Naive B cell (primary cell): ENCODE data around the gene ARL17B. TPM values are rescaled to one million over a fixed set of nuclear protein-coding genes. Genes with fewer than 3 reads are reported as not detected.
"Not testable (repeated sequence)": the region's sequence is repeated elsewhere in the genome, so short reads cannot be mapped to it uniquely, and the experiment has no call there.

ENCODE experiments used
- ATAC-seq, 2 donors: fragments of 150-1000 bp; cut with Tn5 transposase; 2 replicates each; pipeline ENCODE4 v1.10.0; 2021; ENCODE audit warnings: low read depth in 2 of 2, mild to moderate bottlenecking in 2 of 2, moderate library complexity in 2 of 2
- DNase-seq: peaks from one replicate; pipeline ENCODE4 v3.0.0; 2022
- H3K27ac Mint-ChIP-seq, 6 donors: one replicate each; pipeline ENCODE4 v1.8.0; 2020 to 2022; ENCODE audit warnings: mild to moderate bottlenecking in 6 of 6, mixed read lengths in 6 of 6, moderate library complexity in 5 of 6, inconsistent platforms in 2 of 6
- H3K27me3 Mint-ChIP-seq, 3 donors: one replicate each; pipeline ENCODE4 v1.8.0; 2021 to 2022; ENCODE audit warnings: mixed read lengths in 3 of 3, mild to moderate bottlenecking in 1 of 3
- H3K36me3 Mint-ChIP-seq, 2 donors: one replicate each; pipeline ENCODE4 v1.8.0; 2020 to 2022; ENCODE audit warnings: mixed read lengths in 2 of 2, inconsistent platforms in 1 of 2, mild to moderate bottlenecking in 1 of 2
- H3K4me1 Mint-ChIP-seq, 3 donors: one replicate each; pipeline ENCODE4 v1.8.0; 2020 to 2022; ENCODE audit warnings: mixed read lengths in 3 of 3, inconsistent platforms in 1 of 3, mild to moderate bottlenecking in 1 of 3, moderate library complexity in 1 of 3
- H3K4me3 Mint-ChIP-seq, 8 donors: one replicate each; pipeline ENCODE4 v1.8.0; 2020 to 2022; ENCODE audit warnings: mild to moderate bottlenecking in 8 of 8, mixed read lengths in 8 of 8, moderate library complexity in 8 of 8, inconsistent platforms in 2 of 8
- H3K9me3 Mint-ChIP-seq, 7 donors: one replicate each; pipeline ENCODE4 v1.8.0; 2020 to 2022; ENCODE audit warnings: mixed read lengths in 7 of 7, mild to moderate bottlenecking in 5 of 7, inconsistent platforms in 2 of 7, moderate library complexity in 1 of 7
- polyA plus RNA-seq, 6 donors: library from polyadenylated mRNA; unstranded; fragments of 300-500 nt; fragmentation: Illumina TruSeq; gene quantifications; one replicate each; pipeline ENCODE4 v1.2.3, GENCODE V29; 2021; ENCODE audit warnings: low read depth in 6 of 6

The ARL17B gene
- polyA plus RNA-seq, 6 donors from 2014 or later = 13.2 to 27.8 (median 23.2) TPM

DNA sequence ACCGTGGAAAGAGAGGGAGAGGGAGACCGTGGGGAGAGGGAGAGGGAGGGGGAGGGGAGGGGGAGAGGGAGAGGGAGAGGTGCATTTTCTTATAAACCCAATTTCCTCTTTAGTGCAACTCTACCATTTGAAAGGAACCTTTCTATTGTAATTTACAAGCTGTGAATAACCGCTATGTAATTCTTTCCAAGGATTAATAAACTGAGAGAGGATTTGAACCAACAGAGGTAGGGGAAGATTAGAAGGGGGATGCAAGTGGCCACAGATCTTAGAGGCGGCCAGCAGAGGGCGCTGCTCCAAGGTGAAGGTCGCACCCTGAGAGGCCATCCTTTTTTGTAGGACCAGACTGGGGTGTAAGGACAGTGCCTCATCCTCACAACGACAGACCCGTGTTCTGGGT is 107.8 kb downstream of the ARL17B start:
- H3K36me3 Mint-ChIP-seq, H3K9me3 Mint-ChIP-seq, H3K4me1 Mint-ChIP-seq: not testable (repeated sequence)
- peak; percentile 98 to 100 for ATAC-seq
- H3K27ac Mint-ChIP-seq = peak overlapping the region in 1 of 6 donors; percentile 87
- H3K4me3 Mint-ChIP-seq = peak overlapping the region in 1 of 8 donors; percentile 26
- peak; percentile 68 for DNase-seq
- peaks cover 4 to 15% (median 5%) of the 10 kb centered on the region in 3 donors for H3K27me3 Mint-ChIP-seq

DNA sequence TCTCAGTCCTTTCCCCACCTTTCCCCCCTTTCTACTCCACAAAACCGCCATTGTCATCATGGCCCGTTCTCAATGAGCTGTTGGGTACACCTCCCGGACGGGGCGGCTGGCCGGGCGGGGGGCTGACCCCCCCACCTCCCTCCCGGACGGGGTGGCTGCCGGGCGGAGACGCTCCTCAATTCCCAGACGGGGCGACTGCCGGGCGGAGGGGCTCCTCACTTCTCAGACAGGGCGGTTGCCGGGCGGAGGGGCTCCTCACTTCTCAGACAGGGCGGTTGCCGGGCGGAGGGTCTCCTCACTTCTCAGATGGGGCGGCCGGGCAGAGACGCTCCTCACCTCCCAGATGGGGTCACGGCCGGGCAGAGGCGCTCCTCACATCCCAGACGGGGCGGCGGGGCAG is 108.8 kb downstream of the ARL17B start:
- H3K9me3 Mint-ChIP-seq, H3K27ac Mint-ChIP-seq, H3K4me3 Mint-ChIP-seq, ATAC-seq, DNase-seq, H3K4me1 Mint-ChIP-seq, H3K36me3 Mint-ChIP-seq: not testable (repeated sequence)
- H3K27me3 Mint-ChIP-seq = peaks cover 4 to 15% (median 5%) of the 10 kb centered on the region in 3 donors

DNA sequence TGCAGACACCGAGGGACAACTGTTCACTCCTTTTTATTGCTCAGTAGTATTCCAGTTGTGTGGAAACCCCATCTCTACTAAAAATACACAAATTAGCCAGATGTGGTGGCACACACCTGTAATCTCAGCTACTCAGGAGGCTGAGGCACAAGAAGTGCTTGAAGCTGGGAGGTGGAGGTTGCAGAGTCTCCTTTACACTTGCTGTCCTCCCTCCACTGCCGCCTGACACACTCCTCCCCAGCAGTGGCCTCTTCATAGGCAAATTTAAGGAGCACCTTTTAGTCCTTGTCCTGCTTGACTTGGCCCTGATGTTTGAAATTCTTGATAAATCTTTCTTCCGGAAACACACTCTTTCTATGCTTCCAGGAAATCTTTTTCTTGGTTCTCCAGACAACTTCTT is 112.4 kb downstream of the ARL17B start:
- H3K27me3 Mint-ChIP-seq = peaks cover 4 to 15% (median 5%) of the 10 kb centered on the region in 3 donors
- H3K4me1 Mint-ChIP-seq, H3K4me3 Mint-ChIP-seq, ATAC-seq, H3K27ac Mint-ChIP-seq, H3K9me3 Mint-ChIP-seq, H3K36me3 Mint-ChIP-seq, DNase-seq: not testable (repeated sequence)

DNA sequence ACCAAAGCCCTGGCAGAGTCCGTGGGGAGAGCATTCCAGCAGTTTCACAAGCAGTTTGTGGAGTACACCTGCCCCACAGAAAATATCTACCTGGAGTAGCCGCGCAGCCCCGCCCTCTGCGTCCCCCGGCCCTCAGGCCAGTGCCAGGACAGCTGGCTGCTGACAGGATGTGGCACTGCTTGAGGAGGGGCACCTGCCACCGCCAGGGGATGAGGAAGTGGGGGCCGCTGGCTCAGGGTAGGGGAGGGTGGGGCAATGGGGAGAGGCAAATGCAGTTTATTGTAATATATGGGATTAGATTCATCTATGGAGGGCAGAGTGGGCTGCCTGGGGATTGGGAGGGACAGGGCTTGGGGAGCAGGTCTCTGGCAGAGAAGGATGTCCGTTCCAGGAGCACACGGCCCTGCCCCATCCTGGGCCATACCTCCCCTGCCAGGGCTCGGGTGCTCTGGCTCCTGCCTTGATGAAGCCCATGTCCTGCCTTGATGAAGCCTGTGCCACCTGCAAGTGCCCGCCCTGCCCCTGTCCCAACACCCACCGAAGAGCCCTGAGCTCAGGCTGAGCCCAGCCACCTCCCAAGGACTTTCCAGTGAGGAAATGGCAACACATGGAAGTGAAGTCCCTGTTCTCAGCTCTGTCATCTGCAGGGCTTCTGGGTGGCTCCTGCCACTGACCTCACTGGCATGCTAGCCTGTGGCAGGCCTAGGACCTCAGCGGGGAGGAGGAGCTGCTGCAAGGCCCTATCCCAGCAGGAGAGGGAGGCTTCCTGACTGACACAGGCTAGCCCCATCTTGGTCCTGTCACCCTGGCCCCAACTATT is 116.4 kb downstream of the ARL17B start:
- peak; percentile 93 to 95 for ATAC-seq
- not testable (repeated sequence) for H3K27me3 Mint-ChIP-seq, H3K4me1 Mint-ChIP-seq, H3K36me3 Mint-ChIP-seq, H3K9me3 Mint-ChIP-seq, DNase-seq
- peak overlapping the region in 1 of 6 donors; percentile 65 for H3K27ac Mint-ChIP-seq
- H3K4me3 Mint-ChIP-seq = peak overlapping the region in 1 of 8 donors; percentile 61

DNA sequence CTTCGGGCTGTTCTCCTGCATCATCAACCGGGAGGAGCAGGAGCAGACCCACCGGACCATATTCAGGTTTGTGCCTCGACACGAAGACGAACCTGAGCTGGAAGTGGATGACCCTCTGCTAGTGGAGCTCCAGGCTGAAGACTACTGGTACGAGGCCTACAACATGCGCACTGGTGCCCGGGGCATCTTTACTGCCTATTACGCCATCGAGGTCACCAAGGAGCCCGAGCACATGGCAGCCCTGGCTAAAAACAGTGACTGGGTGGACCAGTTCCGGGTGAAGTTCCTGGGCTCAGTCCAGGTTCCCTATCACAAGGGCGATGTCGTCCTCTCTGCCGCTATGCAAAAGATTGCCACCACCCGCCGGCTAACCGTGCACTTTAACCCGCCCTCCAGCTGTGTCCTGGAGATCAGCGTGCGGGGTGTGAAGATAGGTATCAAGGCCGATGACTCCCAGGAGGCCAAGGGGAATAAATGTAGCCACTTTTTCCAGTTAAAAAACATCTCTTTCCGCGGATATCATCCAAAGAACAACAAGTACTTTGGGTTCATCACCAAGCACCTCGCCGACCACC is 117.1 kb downstream of the ARL17B start:
- H3K36me3 Mint-ChIP-seq = not testable (repeated sequence)

DNA sequence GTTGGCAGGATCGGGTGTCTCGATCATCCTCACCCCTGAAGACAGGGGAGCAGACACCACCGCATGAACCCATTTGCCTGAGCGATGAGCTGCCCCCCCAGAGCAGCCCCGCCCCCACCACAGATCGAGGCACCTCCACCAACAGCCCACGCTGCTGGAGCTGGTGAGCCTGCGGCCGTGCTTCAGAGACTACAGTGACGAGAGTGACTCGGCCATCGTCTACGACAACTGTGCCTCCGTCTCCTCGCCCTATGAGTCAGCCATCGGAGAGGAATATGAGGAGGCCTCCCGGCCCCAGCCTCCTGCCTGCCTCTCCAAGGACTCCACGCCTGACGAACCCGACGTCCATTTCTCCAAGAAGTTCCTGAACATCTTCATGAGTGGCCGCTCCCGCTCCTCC is 117.6 kb downstream of the ARL17B start:
- H3K9me3 Mint-ChIP-seq, H3K4me1 Mint-ChIP-seq, ATAC-seq, H3K36me3 Mint-ChIP-seq, H3K4me3 Mint-ChIP-seq, DNase-seq, H3K27me3 Mint-ChIP-seq, H3K27ac Mint-ChIP-seq: not testable (repeated sequence)

More for the DNA sequence above, 117.1 kb downstream of the ARL17B start:
- not testable (repeated sequence) for DNase-seq, ATAC-seq, H3K9me3 Mint-ChIP-seq, H3K4me1 Mint-ChIP-seq, H3K27me3 Mint-ChIP-seq, H3K4me3 Mint-ChIP-seq, H3K27ac Mint-ChIP-seq

DNA sequence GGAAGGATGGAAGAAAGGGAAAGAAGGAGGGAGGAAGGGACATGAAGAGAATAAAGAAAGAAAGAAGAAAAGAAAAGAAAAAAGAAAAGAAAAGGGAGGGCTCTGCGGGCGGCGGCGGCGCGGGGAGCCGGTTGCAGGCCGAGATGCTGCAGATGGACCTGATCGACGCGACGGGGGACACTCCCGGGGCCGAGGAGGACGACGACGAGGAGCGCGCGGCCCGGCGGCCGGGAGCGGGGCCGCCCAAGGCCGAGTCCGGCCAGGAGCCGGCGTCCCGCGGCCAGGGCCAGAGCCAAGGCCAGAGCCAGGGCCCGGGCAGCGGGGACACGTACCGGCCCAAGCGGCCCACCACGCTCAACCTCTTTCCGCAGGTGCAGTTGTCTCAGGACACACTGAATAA is 118.1 kb downstream of the ARL17B start:
- not testable (repeated sequence) for H3K27ac Mint-ChIP-seq, H3K4me1 Mint-ChIP-seq, H3K4me3 Mint-ChIP-seq, H3K27me3 Mint-ChIP-seq, H3K9me3 Mint-ChIP-seq, DNase-seq, ATAC-seq, H3K36me3 Mint-ChIP-seq

DNA sequence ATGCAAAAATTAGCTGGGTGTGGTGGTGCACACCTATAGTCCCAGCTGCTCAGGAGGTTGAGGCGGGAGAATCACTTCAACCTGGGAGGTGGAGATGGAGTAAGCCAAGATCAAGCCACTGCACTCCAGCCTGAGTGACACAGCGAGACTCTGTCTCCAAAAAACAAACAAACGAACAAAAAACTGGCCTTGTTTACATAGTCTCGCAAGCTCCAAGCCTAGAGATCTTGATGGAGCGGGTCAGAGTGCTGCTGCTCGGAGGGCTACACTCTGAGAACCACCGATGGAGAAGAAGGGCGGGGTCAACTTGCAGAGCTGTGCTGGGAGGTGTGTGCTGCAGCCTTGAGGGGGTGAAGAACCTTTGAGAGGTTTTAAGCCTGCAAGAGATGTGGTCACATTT is 130.2 kb downstream of the ARL17B start:
- not testable (repeated sequence) for H3K9me3 Mint-ChIP-seq, ATAC-seq

DNA sequence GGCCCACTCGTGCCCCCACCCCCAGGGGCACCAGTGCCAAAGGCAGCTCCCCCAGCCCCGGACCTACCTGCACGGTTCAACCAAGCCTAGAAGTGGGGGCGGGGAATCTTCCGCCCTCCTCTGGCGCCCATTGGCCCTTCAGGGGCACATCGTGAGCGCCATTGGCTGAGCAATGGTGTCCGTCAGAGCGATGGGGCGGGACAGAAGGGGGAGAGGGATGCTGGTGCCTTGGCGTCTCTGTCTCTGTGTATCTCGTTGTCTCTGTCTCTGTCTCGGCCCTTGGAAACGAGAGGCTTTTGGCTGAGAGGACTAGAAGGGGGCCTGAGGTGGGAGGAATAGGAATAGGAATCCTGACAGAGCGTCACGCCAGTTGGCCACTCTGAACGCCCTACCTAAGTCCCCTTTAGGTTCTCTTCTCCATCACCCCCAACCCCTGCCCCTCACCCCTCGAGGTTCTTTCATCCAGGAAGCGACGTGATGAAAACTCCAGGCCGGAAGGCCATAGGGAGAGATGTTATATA is 136.2 kb downstream of the ARL17B start:
- ATAC-seq (peak; percentile 100), DNase-seq (peak; percentile 94)
- H3K36me3 Mint-ChIP-seq, H3K4me1 Mint-ChIP-seq, H3K9me3 Mint-ChIP-seq, H3K27me3 Mint-ChIP-seq: not testable (repeated sequence)
- H3K4me3 Mint-ChIP-seq = peak overlapping the region; percentile 82 to 94 (median 90)
- H3K27ac Mint-ChIP-seq = peak overlapping the region; percentile 49 to 94 (median 72)

More for the DNA sequence above, 130.2 kb downstream of the ARL17B start:
- not testable (repeated sequence) for H3K27ac Mint-ChIP-seq, H3K27me3 Mint-ChIP-seq, DNase-seq, H3K4me3 Mint-ChIP-seq, H3K4me1 Mint-ChIP-seq, H3K36me3 Mint-ChIP-seq

DNA sequence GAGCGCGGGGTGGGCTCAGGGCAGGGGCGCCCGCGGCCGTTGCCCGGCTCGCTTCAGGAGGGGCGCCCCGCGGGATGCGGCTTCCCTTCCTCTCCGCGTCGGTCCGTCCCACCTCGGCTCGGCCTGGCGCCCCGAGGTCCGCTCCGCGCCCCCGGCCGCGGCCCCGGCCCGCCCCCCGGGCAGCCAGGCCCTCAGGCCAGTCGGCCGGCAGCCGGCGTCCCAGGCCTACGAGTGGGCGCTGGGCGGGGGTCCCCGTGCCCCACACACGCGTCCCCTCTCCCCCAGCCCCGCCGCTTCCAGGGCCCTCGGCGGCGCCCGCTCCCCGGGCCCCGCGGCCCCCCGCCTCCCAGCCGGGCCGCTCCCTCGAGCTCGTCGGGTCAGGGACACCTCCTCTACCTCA is 136.7 kb downstream of the ARL17B start:
- ATAC-seq = peak; percentile 38 to 47
- DNase-seq, H3K9me3 Mint-ChIP-seq, H3K27me3 Mint-ChIP-seq, H3K4me1 Mint-ChIP-seq, H3K36me3 Mint-ChIP-seq: not testable (repeated sequence)
- Mint-ChIP-seq H3K4me3 (peak overlapping the region in 7 of 8 donors; percentile 82 to 93 (median 90)), H3K27ac (peak overlapping the region in 1 of 6 donors; percentile 84)

Other genes with a start within 250 kb of the ARL17B start
- 10 to 100 TPM in 5 of 6 donors, 1 to 10 TPM in 1; 5.8 to 27.5 (median 16.5) TPM for gene KANSL1, start 168.3 kb downstream of the ARL17B start, polyA plus RNA-seq
- gene LRRC37A, start 66.6 kb downstream of the ARL17B start, polyA plus RNA-seq = 1 to 10 TPM in 3 of 6 donors, under 1 TPM in 3; 0.51 to 2.6 (median 0.95) TPM
- gene LRRC37A2, start 150.7 kb upstream of the ARL17B start, polyA plus RNA-seq = 10 to 100 TPM in 2 of 6 donors, 1 to 10 TPM in 4; 6.3 to 17.6 (median 8.0) TPM
- 10 to 100 TPM in 1 of 6 donors, 1 to 10 TPM in 5; 3.0 to 13.5 (median 3.7) TPM for gene ARL17A, start 217.9 kb upstream of the ARL17B start, polyA plus RNA-seq
- 10 to 100 TPM; 14.9 to 29.8 (median 18.9) TPM for gene NSF, start 228.9 kb upstream of the ARL17B start, polyA plus RNA-seq